ENCODE results near the gene PIK3C3. TPM values are rescaled to one million over a fixed set of nuclear protein-coding genes. Genes with fewer than 3 reads are reported as not detected.
A peak's percentile ranks its signal among the peaks of the same experiment; 100 is the strongest.

The PIK3C3 gene
- total RNA-seq (2021; fragmentation: NEBNext Ultra II Directional; extraction: Animal tissue kit (Norgen Biotek cat#: 25700)): 47.4 and 51.4 TPM in 2 replicates
- polyA plus RNA-seq (2011; rRNA removed): 10.2 and 15.3 TPM in 2 replicates
- polyA plus RNA-seq (2011; cell fraction: cytosol; rRNA removed): 25.2 TPM
- 12.7 TPM for polyA plus RNA-seq (2011; cell fraction: nucleus; rRNA removed)
- 24.3 to 38.4 TPM (median 31.1 TPM) in 4 replicates for polyA plus RNA-seq (2012, experiment 1 of 2)
- 1.8 TPM for polyA plus RNA-seq (2012, experiment 2 of 2)
- polyA plus RNA-seq (2013, experiment 1 of 2): 21.1 TPM
- polyA plus RNA-seq (2013, experiment 2 of 2): 21.8 TPM
- polyA minus RNA-seq (2011; rRNA and poly(A)+ RNA removed): 45.7 and 90.8 TPM in 2 replicates
- polyA minus RNA-seq (2011; cell fraction: cytosol; rRNA and poly(A)+ RNA removed): 16.9 TPM
- 83.3 TPM for polyA minus RNA-seq (2011; cell fraction: nucleus; rRNA and poly(A)+ RNA removed)
- long read RNA-seq, experiment 1, full-length matches to known transcripts: 14 of 22 reads
- long read RNA-seq, experiment 1, partial matches to known transcripts: 4 of 22 reads
- long read RNA-seq, experiment 1, other reads (novel, unspliced or antisense): 4 of 22 reads
- long read RNA-seq, experiment 2, full-length matches to known transcripts: 12 of 15 reads
- long read RNA-seq, experiment 2, partial matches to known transcripts: 0 of 15 reads
- long read RNA-seq, experiment 2, other reads (novel, unspliced or antisense): 3 of 15 reads

- H3K27me3 ChIP-seq (replicated peaks in 1 of 4; ENCODE audit: control insufficient read depth in 3 of 4, extremely low read depth in 1 of 4, insufficient read depth in 3 of 4, low read length in 3 of 4): no peaks in the 10 kb centered on the region; a peak in 1 of 7 replicates
- peak within 1 kb of the TSS; percentile 75 to 100 (median 88) for H3K4me3 ChIP-seq (ENCODE audit: extremely low read depth in 1 of 4, insufficient read depth in 2 of 4, low read depth in 3 of 4, low read length in 4 of 4)
- peak within 1 kb of the TSS; percentile 51 for H4K5ac ChIP-seq (ENCODE audit: insufficient read length, low read depth, low read length)
- peak within 1 kb of the TSS; percentile 99 for H2AFZ ChIP-seq (ENCODE audit: low read length)
- H2BK20ac ChIP-seq (ENCODE audit: low read length): no peak within 1 kb of the TSS
- H3K56ac ChIP-seq (replicated peaks; ENCODE audit: insufficient read length, low read depth, low read length): no peak within 1 kb of the TSS
- peak within 1 kb of the TSS; percentile 92 for H4K8ac ChIP-seq (ENCODE audit: extremely low read depth, insufficient read depth, low read length)
- peak within 1 kb of the TSS; percentile 86; the same call in 1 of the 2 replicates for H2BK5ac ChIP-seq (ENCODE audit: low read depth, low read length)
- H2AK5ac ChIP-seq (ENCODE audit: low read depth, low read length): no peak within 1 kb of the TSS
- peaks cover 10 to 32% of the 10 kb centered on the region in 2 experiments for H3K79me2 ChIP-seq (ENCODE audit: control insufficient read depth in 1 of 2, insufficient read depth in 2 of 2, low read length in 2 of 2)
- H3K4ac ChIP-seq (replicated peaks; ENCODE audit: insufficient read length, low read depth, low read length): no peak within 1 kb of the TSS
- ChIA-PET CTCF (ENCODE audit: partially characterized antibody) (interaction anchor here (0.6 kb wide), 1 partner anchor 99 kb away, joined by 3 read pairs; no protein-coding TSS in a partner anchor), POLR2A (ENCODE audit: partially characterized antibody) (no interaction called here)
- H3K36me3 ChIP-seq (ENCODE audit: control insufficient read depth in 2 of 4, insufficient read depth in 4 of 4, low read length in 3 of 4): peaks cover 0 to 19% (median 5%) of the 10 kb centered on the region in 4 experiments; a peak in 4 of 8 replicates
- H3K4me1 ChIP-seq (replicated peaks in 1 of 4; ENCODE audit: control insufficient read depth in 3 of 4, insufficient read depth in 4 of 4, low read length in 3 of 4): no peaks in the 10 kb centered on the region
- H3K23me2 ChIP-seq (ENCODE audit: low read depth, low read length): peaks cover 3% of the 10 kb centered on the region
- no peak within 1 kb of the TSS for H2BK15ac ChIP-seq (ENCODE audit: low read length)
- H3K14ac ChIP-seq (ENCODE audit: insufficient read length): no peak within 1 kb of the TSS
- no peaks in the 10 kb centered on the region for H3K9me3 ChIP-seq (ENCODE audit: insufficient read depth in 2 of 2, low read depth in 1 of 2, low read length in 1 of 2)
- H2BK12ac ChIP-seq (ENCODE audit: low read depth, low read length): no peak within 1 kb of the TSS
- peak within 1 kb of the TSS; percentile 88 to 89 for H3K4me2 ChIP-seq (ENCODE audit: insufficient read depth in 1 of 2, low read depth in 2 of 2, low read length in 2 of 2)
- whole genome bisulfite sequencing, 2 experiments (ENCODE audit: extremely low coverage in 1 of 2, insufficient coverage in 1 of 2, insufficient read length in 1 of 2, insufficient replicate concordance in 2 of 2, low coverage in 1 of 2, low lambda C conversion rate in 2 of 2, missing lambda C conversion rate in 1 of 2): 1% methylated on average over 37 of the region's 38 CpGs; no CpG with 5 or more reads in 1 of the 2 experiments
- no peak within 1 kb of the TSS for H4K91ac ChIP-seq (replicated peaks; ENCODE audit: insufficient read length, low read length)
- no peak within 1 kb of the TSS for H3K23ac ChIP-seq (ENCODE audit: insufficient read length)
- H4K20me1 ChIP-seq (replicated peaks in 1 of 2; ENCODE audit: control insufficient read depth in 1 of 2, insufficient read depth in 2 of 2, low read length in 2 of 2): no peaks in the 10 kb centered on the region
- peak; percentile 96 for FAIRE-seq
- no peak within 1 kb of the TSS for H3K18ac ChIP-seq (ENCODE audit: extremely low read depth, low read length)
- peak within 1 kb of the TSS; percentile 71 to 98 (median 81) for H3K9ac ChIP-seq (replicated peaks in 1 of 4; ENCODE audit: extremely low read depth in 1 of 4, low read depth in 3 of 4, low read length in 3 of 4)
- no peak within 1 kb of the TSS for H2BK120ac ChIP-seq (replicated peaks; ENCODE audit: low read depth, low read length)
- DNase-seq (ENCODE audit: low read depth in 1 of 2, low spot score in 2 of 2): peak; percentile 88 to 91
- no peaks in the 10 kb centered on the region for H3K79me1 ChIP-seq (ENCODE audit: low read depth, low read length)
- peak within 1 kb of the TSS; percentile 35 for H3K27ac ChIP-seq (ENCODE audit: low read depth, low read length)
- TF ChIP-seq E2F6 (IDR thresholded peaks at IDR 0.05) (no peak), SP1 (IDR thresholded peaks at IDR 0.05; ENCODE audit: low read depth, low read length) (no peak), YY1 (IDR thresholded peaks at IDR 0.05; ENCODE audit: low read depth, low read length) (peak; percentile 99), HDAC2 (IDR thresholded peaks at IDR 0.05; ENCODE audit: borderline replicate concordance in 1 of 2, low read depth in 2 of 2, low read length in 2 of 2) (peak in 1 of 2 experiments; percentile 81; a peak in 1 of 4 replicates), CEBPB (IDR thresholded peaks at IDR 0.05; ENCODE audit: low read depth, low read length) (no peak), RBBP5 (IDR thresholded peaks at IDR 0.05; ENCODE audit: borderline replicate concordance, low read depth, low read length) (peak; percentile 70), GABPA (IDR thresholded peaks at IDR 0.05; ENCODE audit: borderline replicate concordance, insufficient read depth, low read length) (peak; percentile 81; the same call in 1 of the 2 replicates), TBP (IDR thresholded peaks at IDR 0.05; ENCODE audit: low read depth, low read length) (0 out of 2 replicates have a peak, but pooled peaks have one; percentile 44)
These were observed at the start of gene PIK3C3 for GRCh38 chr18:41954827-41955613. Gene PIK3C3, plus strand, starts transcription at chr18:41955234. Its CDS starts 58 bp downstream, at chr18:41955292.
